IPS-15b (cell line): ENCODE results near the gene UPF2.
A peak's percentile ranks its signal among the peaks of the same experiment; 100 is the strongest.

ENCODE experiments used
- H3K27me3 ChIP-seq: one replicate; pipeline ENCODE4 v1.6.1; 2013; ENCODE audit warnings: low read length; ENCODE audit not compliant: control insufficient read depth, insufficient read depth
- H3K36me3 ChIP-seq: one replicate; pipeline ENCODE4 v1.6.1; 2013; ENCODE audit warnings: low read length; ENCODE audit not compliant: control insufficient read depth, insufficient read depth
- H3K4me1 ChIP-seq: one replicate; pipeline ENCODE4 v1.6.1; 2013; ENCODE audit warnings: mild to moderate bottlenecking, low read length; ENCODE audit not compliant: control insufficient read depth, insufficient read depth
- H3K4me3 ChIP-seq: one replicate; pipeline ENCODE4 v1.5.1; 2013; ENCODE audit warnings: low read depth, low read length
- H3K9ac ChIP-seq: one replicate; pipeline ENCODE4 v1.6.1; 2013; ENCODE audit warnings: low read depth, mild to moderate bottlenecking, low read length
- H3K9me3 ChIP-seq: one replicate; pipeline ENCODE4 v1.6.1; 2013; ENCODE audit warnings: mild to moderate bottlenecking, low read length; ENCODE audit not compliant: control insufficient read depth, insufficient read depth

UPF2 gene

GRCh38 chr10:12063483-12063818 is 20.8 kb upstream of the UPF2 start:
- H3K9me3 ChIP-seq = no peaks in the 10 kb centered on the region
- H3K27me3 ChIP-seq = no peaks in the 10 kb centered on the region
- no peak overlapping the region for H3K4me3 ChIP-seq
- no peak overlapping the region for H3K9ac ChIP-seq
- no peaks in the 10 kb centered on the region for H3K4me1 ChIP-seq
- H3K36me3 ChIP-seq = no peaks in the 10 kb centered on the region

- H3K9ac ChIP-seq = no peak overlapping the region
- no peaks in the 10 kb centered on the region for H3K27me3 ChIP-seq
- no peaks in the 10 kb centered on the region for H3K9me3 ChIP-seq
- no peak overlapping the region for H3K4me3 ChIP-seq
- no peaks in the 10 kb centered on the region for H3K36me3 ChIP-seq
- H3K4me1 ChIP-seq = no peaks in the 10 kb centered on the region
Measured at GRCh38 chr10:12062754-12063482, 20.3 kb upstream of the UPF2 start.

GRCh38 chr10:12061124-12061523 is 18.5 kb upstream of the UPF2 start:
- no peaks in the 10 kb centered on the region for H3K4me1 ChIP-seq
- H3K9ac ChIP-seq = no peak overlapping the region
- H3K36me3 ChIP-seq = no peaks in the 10 kb centered on the region

GRCh38 chr10:12056748-12057147 is 14.1 kb upstream of the UPF2 start:
- Histone ChIP-seq H3K27me3 (no peaks in the 10 kb centered on the region), H3K9me3 (no peaks in the 10 kb centered on the region), H3K4me3 (no peak overlapping the region), H3K9ac (no peak overlapping the region), H3K4me1 (peaks cover 2% of the 10 kb centered on the region), H3K36me3 (no peaks in the 10 kb centered on the region)

More at GRCh38 chr10:12061124-12061523, 18.5 kb upstream of the UPF2 start:
- Histone ChIP-seq H3K9me3 (no peaks in the 10 kb centered on the region), H3K27me3 (no peaks in the 10 kb centered on the region), H3K4me3 (no peak overlapping the region)

GRCh38 chr10:12055732-12056131 is 13.1 kb upstream of the UPF2 start:
- Histone ChIP-seq H3K9ac (no peak overlapping the region), H3K36me3 (no peaks in the 10 kb centered on the region), H3K9me3 (no peaks in the 10 kb centered on the region), H3K4me1 (peaks cover 2% of the 10 kb centered on the region), H3K4me3 (no peak overlapping the region), H3K27me3 (no peaks in the 10 kb centered on the region)

GRCh38 chr10:12051241-12051640 is 8.6 kb upstream of the UPF2 start:
- Histone ChIP-seq H3K9ac (no peak overlapping the region), H3K4me3 (no peak overlapping the region), H3K4me1 (peaks cover 2% of the 10 kb centered on the region), H3K36me3 (no peaks in the 10 kb centered on the region), H3K9me3 (no peaks in the 10 kb centered on the region), H3K27me3 (no peaks in the 10 kb centered on the region)

GRCh38 chr10:12050528-12050927 is 7.9 kb upstream of the UPF2 start:
- Histone ChIP-seq H3K27me3 (no peaks in the 10 kb centered on the region), H3K4me3 (no peak overlapping the region), H3K4me1 (peaks cover 2% of the 10 kb centered on the region), H3K9me3 (no peaks in the 10 kb centered on the region), H3K9ac (no peak overlapping the region), H3K36me3 (no peaks in the 10 kb centered on the region)

GRCh38 chr10:12048547-12048946 is 5.9 kb upstream of the UPF2 start:
- no peaks in the 10 kb centered on the region for H3K9me3 ChIP-seq
- no peak overlapping the region for H3K9ac ChIP-seq
- no peaks in the 10 kb centered on the region for H3K27me3 ChIP-seq
- no peak overlapping the region for H3K4me3 ChIP-seq
- H3K36me3 ChIP-seq = no peaks in the 10 kb centered on the region
- peaks cover 4% of the 10 kb centered on the region for H3K4me1 ChIP-seq

GRCh38 chr10:12045596-12045995 is 3.0 kb upstream of the UPF2 start:
- H3K9ac ChIP-seq = no peak overlapping the region
- H3K4me3 ChIP-seq = no peak overlapping the region
- no peaks in the 10 kb centered on the region for H3K9me3 ChIP-seq
- H3K36me3 ChIP-seq = no peaks in the 10 kb centered on the region
- H3K27me3 ChIP-seq = no peaks in the 10 kb centered on the region
- peaks cover 8% of the 10 kb centered on the region for H3K4me1 ChIP-seq

GRCh38 chr10:12042409-12042796 is 206 bp downstream of the UPF2 start:
- Histone ChIP-seq H3K9ac (peak overlapping the region; percentile 91), H3K4me3 (peak overlapping the region; percentile 79), H3K36me3 (no peaks in the 10 kb centered on the region), H3K9me3 (no peaks in the 10 kb centered on the region), H3K4me1 (peaks cover 8% of the 10 kb centered on the region), H3K27me3 (no peaks in the 10 kb centered on the region)

GRCh38 chr10:12041766-12042408 is 722 bp downstream of the UPF2 start:
- Histone ChIP-seq H3K9ac (peak overlapping the region; percentile 91), H3K27me3 (no peaks in the 10 kb centered on the region), H3K36me3 (no peaks in the 10 kb centered on the region), H3K4me3 (peak overlapping the region; percentile 79), H3K9me3 (no peaks in the 10 kb centered on the region), H3K4me1 (peaks cover 8% of the 10 kb centered on the region)

GRCh38 chr10:12036073-12036655 is 6.4 kb downstream of the UPF2 start:
- Histone ChIP-seq H3K27me3 (no peaks in the 10 kb centered on the region), H3K36me3 (no peaks in the 10 kb centered on the region), H3K9ac (no peak overlapping the region), H3K4me3 (no peak overlapping the region), H3K9me3 (no peaks in the 10 kb centered on the region), H3K4me1 (peaks cover 1% of the 10 kb centered on the region)
